ENCODE data around the gene SHPK.

Gene SHPK, protein sequence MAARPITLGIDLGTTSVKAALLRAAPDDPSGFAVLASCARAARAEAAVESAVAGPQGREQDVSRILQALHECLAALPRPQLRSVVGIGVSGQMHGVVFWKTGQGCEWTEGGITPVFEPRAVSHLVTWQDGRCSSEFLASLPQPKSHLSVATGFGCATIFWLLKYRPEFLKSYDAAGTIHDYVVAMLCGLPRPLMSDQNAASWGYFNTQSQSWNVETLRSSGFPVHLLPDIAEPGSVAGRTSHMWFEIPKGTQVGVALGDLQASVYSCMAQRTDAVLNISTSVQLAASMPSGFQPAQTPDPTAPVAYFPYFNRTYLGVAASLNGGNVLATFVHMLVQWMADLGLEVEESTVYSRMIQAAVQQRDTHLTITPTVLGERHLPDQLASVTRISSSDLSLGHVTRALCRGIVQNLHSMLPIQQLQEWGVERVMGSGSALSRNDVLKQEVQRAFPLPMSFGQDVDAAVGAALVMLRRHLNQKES

GRCh38 chr17:3636154-3636907 lies at the start of gene SHPK, which contains the start of gene CTNS:
Gene SHPK, minus strand, starts transcription at chr17:3636250. Its CDS starts 31 bp downstream, at chr17:3636219.
Gene CTNS, plus strand, starts transcription at chr17:3636760. Its CDS starts 3,447 bp downstream, at chr17:3640207.
- peak; percentile 59 for DNase-seq (ENCODE audit: low read depth)

- DNase-seq (ENCODE audit: low read depth) = no peak
Observed at GRCh38 chr17:3685174-3685573, 49.1 kb upstream of the SHPK start.

DNA sequence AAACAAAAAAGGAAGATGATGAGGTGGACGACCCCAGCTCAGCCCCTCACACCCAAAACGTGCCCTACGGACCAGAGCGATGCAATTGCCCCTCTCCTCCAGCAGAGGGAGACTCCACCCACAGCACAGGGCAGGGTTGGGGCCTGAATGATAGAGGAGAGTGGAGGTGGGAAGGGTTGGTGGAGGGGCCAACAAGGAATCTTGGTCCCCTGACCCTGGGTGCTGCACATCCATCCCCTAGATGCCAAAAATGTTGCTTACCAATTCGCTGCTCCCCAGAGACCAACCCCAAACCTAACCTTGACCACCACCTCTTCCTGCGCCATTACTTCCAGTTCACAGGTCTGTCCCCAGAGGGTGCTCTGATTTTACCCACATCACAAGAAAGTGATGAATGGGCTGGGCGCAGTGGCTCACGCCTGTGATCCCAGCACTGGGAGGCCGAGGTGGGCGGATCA lies 47.0 kb upstream of the SHPK start:
- no peak for DNase-seq (ENCODE audit: low read depth)

- no peak for DNase-seq (ENCODE audit: low read depth)
Observed at GRCh38 chr17:3682033-3682432, 46.0 kb upstream of the SHPK start.

DNA sequence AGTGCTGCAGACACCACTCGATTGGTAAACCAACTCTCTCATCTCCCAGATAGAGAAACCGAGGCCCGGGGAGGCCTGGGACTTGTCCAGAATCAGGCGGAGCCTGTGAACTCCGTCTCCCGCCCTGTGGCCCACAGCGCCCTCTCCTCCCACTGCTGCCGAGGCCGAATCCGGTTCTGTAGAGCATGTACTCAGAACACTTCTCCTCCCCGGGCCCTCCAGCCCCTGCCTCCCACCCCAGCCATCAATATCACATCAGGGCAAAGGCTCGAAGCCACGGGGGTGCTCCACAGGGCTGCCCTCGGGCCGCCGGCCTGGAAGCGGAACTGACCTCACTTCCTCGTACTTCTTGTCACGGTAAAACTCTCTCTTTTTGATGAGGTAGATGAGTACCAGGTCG lies 45.5 kb upstream of the SHPK start:
- DNase-seq (ENCODE audit: low read depth) = no peak

- no peak for DNase-seq (ENCODE audit: low read depth)
Observed at GRCh38 chr17:3681057-3681456, 45.0 kb upstream of the SHPK start.

DNA sequence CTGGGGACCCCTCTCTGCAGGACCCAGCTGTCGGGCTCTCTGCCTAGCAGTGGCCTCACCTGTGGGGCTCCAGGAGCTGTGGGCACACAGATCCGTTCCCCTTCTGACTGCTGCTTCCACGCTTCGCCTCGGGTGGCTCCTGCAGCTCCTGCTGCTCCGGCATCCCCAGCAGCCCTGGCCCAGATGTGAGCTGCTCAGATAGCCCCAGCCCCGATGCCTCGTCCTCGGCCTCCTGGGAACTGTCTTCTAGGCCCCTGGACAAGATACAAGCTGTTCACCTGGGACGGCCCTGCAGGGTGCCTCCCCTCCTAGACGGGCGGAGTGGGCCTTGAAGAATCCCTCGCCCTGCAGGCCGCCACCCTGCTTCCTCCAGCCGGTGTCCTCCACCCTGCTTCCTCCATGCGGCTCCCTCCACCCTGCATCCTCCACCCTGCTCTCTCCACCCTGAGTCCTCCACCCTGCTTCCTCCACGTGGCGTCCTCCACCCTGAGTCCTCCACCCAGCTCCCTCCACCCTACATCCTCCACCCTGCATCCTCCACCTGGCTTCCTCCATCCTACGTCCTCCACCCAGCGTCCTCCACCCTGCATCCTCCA lies 43.6 kb upstream of the SHPK start:
- no peak for DNase-seq (ENCODE audit: low read depth)

DNA sequence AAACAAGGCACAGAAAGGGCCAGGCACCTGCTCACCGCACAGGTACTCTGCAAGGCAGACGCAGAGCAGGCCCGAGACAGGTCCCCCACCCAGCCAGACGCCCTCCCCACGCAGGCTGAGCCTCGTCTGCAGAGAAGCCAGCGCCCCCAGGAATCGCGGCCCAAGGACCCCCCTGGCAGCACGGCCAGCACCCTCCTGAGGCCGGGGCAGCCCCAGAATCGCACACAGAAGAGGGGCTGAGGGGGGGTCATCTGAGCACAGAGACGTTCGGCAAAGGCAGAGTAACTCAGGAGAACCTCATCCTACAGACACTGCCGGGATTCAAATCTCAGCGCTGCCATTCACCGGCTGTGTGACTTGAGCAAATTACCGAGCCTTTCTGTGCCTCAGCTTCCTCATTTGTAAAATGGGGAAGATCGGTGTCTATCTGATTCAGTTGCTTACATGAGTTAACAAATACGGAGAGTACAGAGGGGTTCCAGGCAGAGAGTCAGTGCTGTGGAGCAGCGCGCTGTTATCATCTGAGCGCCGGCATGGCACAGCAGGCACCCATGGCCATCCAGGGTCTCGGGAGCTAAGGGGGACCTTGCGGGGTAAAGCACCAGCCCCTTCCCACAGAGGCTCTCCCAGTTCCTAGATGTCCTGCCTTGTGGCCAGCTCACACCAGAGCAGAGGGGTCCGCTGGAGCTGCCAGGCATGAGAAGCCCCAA lies 42.9 kb upstream of the SHPK start:
- no peak for DNase-seq (ENCODE audit: low read depth)

- DNase-seq (ENCODE audit: low read depth) = no peak
Observed at GRCh38 chr17:3678095-3678820, 42.2 kb upstream of the SHPK start.

- DNase-seq (ENCODE audit: low read depth) = no peak
Observed at GRCh38 chr17:3675886-3676285, 39.8 kb upstream of the SHPK start.

GRCh38 chr17:3672571-3672970 lies 36.5 kb upstream of the SHPK start:
- DNase-seq (ENCODE audit: low read depth) = no peak

DNA sequence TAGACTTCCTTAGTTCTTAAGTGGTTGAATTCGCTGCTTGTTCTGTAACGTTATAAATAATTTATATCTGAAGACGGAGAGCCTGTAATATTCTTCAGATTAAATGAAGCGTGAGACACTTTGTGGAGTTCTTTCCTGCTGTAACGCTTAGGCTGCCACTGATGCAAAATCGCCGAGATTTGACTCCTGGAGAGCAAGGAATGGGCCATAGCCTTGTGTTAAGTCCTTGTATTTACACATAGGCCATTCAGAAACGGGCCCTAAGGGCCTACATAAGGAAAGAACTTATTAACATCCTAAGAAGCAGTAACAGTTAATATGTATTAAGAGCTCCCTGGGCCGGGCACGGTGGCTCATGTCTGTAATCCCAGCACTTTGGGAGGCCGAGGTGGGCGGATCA lies 33.5 kb upstream of the SHPK start:
- DNase-seq (ENCODE audit: low read depth) = no peak

DNA sequence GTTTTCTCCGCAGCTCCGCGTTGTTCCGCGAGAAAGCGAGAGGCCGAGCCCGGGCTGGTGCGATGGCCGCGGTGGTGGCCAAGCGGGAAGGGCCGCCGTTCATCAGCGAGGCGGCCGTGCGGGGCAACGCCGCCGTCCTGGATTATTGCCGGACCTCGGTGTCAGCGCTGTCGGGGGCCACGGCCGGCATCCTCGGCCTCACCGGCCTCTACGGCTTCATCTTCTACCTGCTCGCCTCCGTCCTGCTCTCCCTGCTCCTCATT lies 33.0 kb upstream of the SHPK start:
- DNase-seq (ENCODE audit: low read depth) = no peak

- DNase-seq (ENCODE audit: low read depth) = peak; percentile 79
Observed at GRCh38 chr17:3668279-3669084, 32.4 kb upstream of the SHPK start, which contains the start of the genes EMC6 and TAX1BP3. Gene EMC6, plus strand, starts transcription at chr17:3668812. Its CDS starts 335 bp downstream, at chr17:3669147. Gene TAX1BP3, minus strand, starts transcription at chr17:3668578. Its CDS starts 52 bp downstream, at chr17:3668526.

GRCh38 chr17:3667366-3668278 lies 31.6 kb upstream of the SHPK start:
- DNase-seq (ENCODE audit: low read depth) = no peak

- DNase-seq (ENCODE audit: low read depth) = no peak
Observed at GRCh38 chr17:3666516-3666915, 30.5 kb upstream of the SHPK start.

GRCh38 chr17:3665834-3666233 lies 29.8 kb upstream of the SHPK start:
- DNase-seq (ENCODE audit: low read depth) = no peak

- DNase-seq (ENCODE audit: low read depth) = no peak
Observed at GRCh38 chr17:3663102-3664011, 27.3 kb upstream of the SHPK start.
